Common myeloid progenitor, CD34-positive (primary cell): Measurements from ENCODE around the gene TECTA.

Experiments
- CTCF ChIA-PET: fragments of 350-600 bp; sonication (Branson Sonifier 250); formaldehyde crosslinking; loops from one replicate; lab custom pipeline; 2021; ENCODE audit warnings: antibody characterized with exemption; lab: Charles Lee
- POLR2A ChIA-PET: fragments of 350-600 bp; sonication (Branson Sonifier 250); formaldehyde crosslinking; loops from one replicate; lab custom pipeline; 2021; ENCODE audit warnings: antibody characterized with exemption; lab: Charles Lee
- DNase-seq, 3 donors: peaks; one replicate each; pipeline versions ENCODE4 v3.0.0 to v3.0.0-alpha.2; 2013
- H3K27ac ChIP-seq, 2 experiments: 1 replicate in 1 of 2; 2 replicates in 1 of 2; pipeline ENCODE4 v1.7.0; 2013; ENCODE audit warnings: inconsistent platforms in 2 of 2, low read length in 2 of 2, mild to moderate bottlenecking in 2 of 2, low read depth in 1 of 2, moderate library complexity in 1 of 2; ENCODE audit not compliant: severe bottlenecking in 2 of 2, insufficient read depth in 1 of 2, poor library complexity in 1 of 2
- H3K27me3 ChIP-seq, 5 experiments: replicated peaks in 2 of 5; 1 replicate in 3 of 5; 2 replicates in 2 of 5; pipeline versions ENCODE4 v1.6.1 to v1.7.0; 2013; ENCODE audit warnings: low read length in 4 of 5, mild to moderate bottlenecking in 2 of 5, moderate library complexity in 2 of 5, inconsistent platforms in 1 of 5; ENCODE audit not compliant: insufficient read depth in 5 of 5, control insufficient read depth in 4 of 5
- H3K36me3 ChIP-seq, 4 experiments: 1 replicate in 2 of 4; 2 replicates in 2 of 4; pipeline versions ENCODE4 v1.6.1 to v1.7.0; 2013; ENCODE audit warnings: low read length in 3 of 4, control low read depth in 1 of 4, mild to moderate bottlenecking in 1 of 4; ENCODE audit not compliant: control insufficient read depth in 4 of 4, insufficient read depth in 4 of 4
- H3K4me1 ChIP-seq, 4 experiments: 1 replicate in 3 of 4; 2 replicates in 1 of 4; pipeline versions ENCODE4 v1.6.1 to v1.7.1; 2013; ENCODE audit warnings: low read length in 3 of 4, mild to moderate bottlenecking in 3 of 4, control low read depth in 1 of 4, inconsistent platforms in 1 of 4, moderate library complexity in 1 of 4; ENCODE audit not compliant: control insufficient read depth in 4 of 4, insufficient read depth in 4 of 4; ENCODE audit errors: control extremely low read depth in 1 of 4
- H3K4me3 ChIP-seq, 7 experiments: 1 replicate in 4 of 7; 2 replicates in 3 of 7; pipeline versions ENCODE4 v1.5.1 to v1.7.0; 2013; ENCODE audit warnings: mild to moderate bottlenecking in 7 of 7, low read length in 6 of 7, moderate library complexity in 6 of 7, inconsistent platforms in 2 of 7, low read depth in 2 of 7, control low read depth in 1 of 7; ENCODE audit not compliant: insufficient read depth in 4 of 7, control insufficient read depth in 1 of 7; ENCODE audit errors: extremely low read depth in 1 of 7
- H3K9me3 ChIP-seq, 5 experiments: 1 replicate in 4 of 5; 2 replicates in 1 of 5; pipeline versions ENCODE4 v1.6.1 to v1.7.1; 2013; ENCODE audit warnings: low read length in 4 of 5, mild to moderate bottlenecking in 2 of 5, inconsistent platforms in 1 of 5, low read depth in 1 of 5, moderate library complexity in 1 of 5; ENCODE audit not compliant: control insufficient read depth in 4 of 5, insufficient read depth in 2 of 5; ENCODE audit errors: control extremely low read depth in 1 of 5
- WGBS: methylation state at CpG from one replicate; pipeline ENCODE4 v1.1.5; 2013; ENCODE audit not compliant: insufficient coverage; 5-methylcytosine and 5-hydroxymethylcytosine counted together

Gene TECTA

GRCh38 chr11:121191818-121192217, 90.8 kb downstream of the TECTA start:
- H3K27me3 ChIP-seq, result peaks cover 0 to 6% (median 3%) of the 10 kb centered on the region in 5 experiments
- no peak overlapping the region for H3K4me3 ChIP-seq
- ChIA-PET POLR2A (no interaction called here), CTCF (interaction anchor here (0.6 to 1.8 kb wide), 5 partner anchors 9 to 259 kb away, joined by 3 to 4 read pairs (median 3); no protein-coding TSS in a partner anchor)
- no peak for DNase-seq
- WGBS, result 80% methylated on average over 3 of the region's 5 CpGs
- H3K36me3 ChIP-seq, result no peaks in the 10 kb centered on the region
- H3K4me1 ChIP-seq, result peaks cover 0 to 2% (median 0%) of the 10 kb centered on the region in 4 experiments
- no peak overlapping the region for H3K27ac ChIP-seq
- H3K9me3 ChIP-seq, result no peaks in the 10 kb centered on the region

- DNase-seq, result peak; percentile 73 to 78 (median 75)
- POLR2A ChIA-PET, result interaction anchor here (0.6 kb wide), 1 partner anchor 97 kb away, joined by 3 read pairs; the partner anchor contains the start of gene SC5D
These were observed 93.9 kb downstream of the TECTA start for GRCh38 chr11:121194731-121195596.

GRCh38 chr11:121198491-121198890, 97.4 kb downstream of the TECTA start:
- Histone ChIP-seq H3K4me3 (no peak overlapping the region), H3K4me1 (peaks cover 0 to 2% (median 0%) of the 10 kb centered on the region in 4 experiments), H3K36me3 (no peaks in the 10 kb centered on the region), H3K27me3 (peaks cover 0 to 6% (median 0%) of the 10 kb centered on the region in 5 experiments), H3K27ac (no peak overlapping the region), H3K9me3 (no peaks in the 10 kb centered on the region)
- ChIA-PET POLR2A (no interaction called here), CTCF (no interaction called here)
- DNase-seq, result no peak
- 0% methylated on average over 1 of the region's 5 CpGs for WGBS

More at GRCh38 chr11:121194731-121195596, 93.9 kb downstream of the TECTA start:
- no peak overlapping the region for H3K27ac ChIP-seq
- peaks cover 0 to 6% (median 0%) of the 10 kb centered on the region in 5 experiments for H3K27me3 ChIP-seq
- H3K4me1 ChIP-seq, result peaks cover 0 to 2% (median 0%) of the 10 kb centered on the region in 4 experiments
- WGBS, result 0% methylated on average over 3 of the region's 13 CpGs
- no peaks in the 10 kb centered on the region for H3K36me3 ChIP-seq
- H3K9me3 ChIP-seq, result no peaks in the 10 kb centered on the region
- H3K4me3 ChIP-seq, result peak overlapping the region in 1 of 7 experiments; percentile 50
- CTCF ChIA-PET, result interaction anchor here (0.7 to 1.8 kb wide), 21 partner anchors 8 to 697 kb away, joined by 3 to 7 read pairs (median 4); no protein-coding TSS in a partner anchor

- Histone ChIP-seq H3K4me3 (no peak overlapping the region), H3K4me1 (peaks cover 0 to 2% (median 0%) of the 10 kb centered on the region in 4 experiments), H3K27me3 (peaks cover 0 to 6% (median 0%) of the 10 kb centered on the region in 5 experiments), H3K27ac (no peak overlapping the region), H3K36me3 (no peaks in the 10 kb centered on the region), H3K9me3 (no peaks in the 10 kb centered on the region)
- CTCF ChIA-PET, result no interaction called here
- POLR2A ChIA-PET, result no interaction called here
- DNase-seq, result no peak
- 100% methylated on average over 1 of the region's 3 CpGs for WGBS
These were observed 98.5 kb downstream of the TECTA start for GRCh38 chr11:121199516-121199915.

- H3K9me3 ChIP-seq, result no peaks in the 10 kb centered on the region
- H3K36me3 ChIP-seq, result no peaks in the 10 kb centered on the region
- ChIA-PET POLR2A (no interaction called here), CTCF (interaction anchor here (0.7 kb wide), 1 partner anchor 13 kb away, joined by 3 read pairs; no protein-coding TSS in a partner anchor)
- no peaks in the 10 kb centered on the region for H3K4me1 ChIP-seq
- no peak overlapping the region for H3K27ac ChIP-seq
- no peak overlapping the region for H3K4me3 ChIP-seq
- WGBS, result no CpG with 5 or more reads among the region's 2 CpGs
- peaks cover 0 to 3% (median 0%) of the 10 kb centered on the region in 5 experiments for H3K27me3 ChIP-seq
- no peak for DNase-seq
These were observed 105.8 kb downstream of the TECTA start for GRCh38 chr11:121206810-121207209.

- no peaks in the 10 kb centered on the region for H3K36me3 ChIP-seq
- DNase-seq, result no peak
- CTCF ChIA-PET, result interaction anchor here (0.7 kb wide), 1 partner anchor 14 kb away, joined by 3 read pairs; no protein-coding TSS in a partner anchor
- H3K27ac ChIP-seq, result no peak overlapping the region
- peaks cover 0 to 3% (median 0%) of the 10 kb centered on the region in 5 experiments for H3K27me3 ChIP-seq
- H3K4me1 ChIP-seq, result peaks cover 0 to 5% (median 1%) of the 10 kb centered on the region in 4 experiments
- no peak overlapping the region for H3K4me3 ChIP-seq
- POLR2A ChIA-PET, result no interaction called here
- H3K9me3 ChIP-seq, result no peaks in the 10 kb centered on the region
These were observed 106.6 kb downstream of the TECTA start for GRCh38 chr11:121207485-121208115.
